T47D (cell line): ENCODE data around the gene ROBO1.
"Not testable (repeated sequence)": the region's sequence is repeated elsewhere in the genome, so short reads cannot be mapped to it uniquely, and the experiment has no call there.

Source experiments
- DNase-seq, 2 experiments: peaks; one replicate each; pipeline versions ENCODE4 v3.0.0 to v3.0.0-alpha.2; 2011 to 2012; ENCODE audit warnings: low read depth in 1 of 2, low spot score in 1 of 2
- JUND ChIP-seq: IDR thresholded peaks from 2 replicates; pipeline ENCODE4 v1.6.1; 2012; ENCODE audit warnings: low read depth
- in situ Hi-C: cut with HindIII; loops from 2 replicates; pipeline ENCODE4 v1.10.0; 2016; ENCODE audit warnings: low sequenced_read_pairs, low pct_unique_long_range_greater_than_20kb

The ROBO1 gene

DNA sequence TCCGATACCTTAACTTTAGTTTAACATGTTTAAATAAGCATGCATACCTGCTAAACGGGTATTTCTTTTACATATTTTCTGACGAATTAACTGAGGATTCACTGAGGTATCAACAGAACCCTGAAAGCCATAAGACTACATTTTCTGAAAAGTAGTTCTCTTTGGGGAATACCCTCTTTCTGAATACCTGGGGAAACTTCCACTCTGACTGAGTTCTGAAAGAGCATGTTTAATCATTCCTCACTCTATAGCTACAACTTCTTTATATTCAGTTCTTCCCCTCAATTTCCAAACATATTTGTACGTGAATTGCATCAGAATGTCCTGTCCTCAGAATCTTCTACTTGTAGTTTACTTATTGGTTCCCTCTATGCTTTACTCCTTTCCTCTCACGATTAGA is 403.0 kb downstream of the ROBO1 start:
- in situ Hi-C loops = no loop called here
- no peak for TF ChIP-seq JUND
- DNase-seq = no peak

DNA sequence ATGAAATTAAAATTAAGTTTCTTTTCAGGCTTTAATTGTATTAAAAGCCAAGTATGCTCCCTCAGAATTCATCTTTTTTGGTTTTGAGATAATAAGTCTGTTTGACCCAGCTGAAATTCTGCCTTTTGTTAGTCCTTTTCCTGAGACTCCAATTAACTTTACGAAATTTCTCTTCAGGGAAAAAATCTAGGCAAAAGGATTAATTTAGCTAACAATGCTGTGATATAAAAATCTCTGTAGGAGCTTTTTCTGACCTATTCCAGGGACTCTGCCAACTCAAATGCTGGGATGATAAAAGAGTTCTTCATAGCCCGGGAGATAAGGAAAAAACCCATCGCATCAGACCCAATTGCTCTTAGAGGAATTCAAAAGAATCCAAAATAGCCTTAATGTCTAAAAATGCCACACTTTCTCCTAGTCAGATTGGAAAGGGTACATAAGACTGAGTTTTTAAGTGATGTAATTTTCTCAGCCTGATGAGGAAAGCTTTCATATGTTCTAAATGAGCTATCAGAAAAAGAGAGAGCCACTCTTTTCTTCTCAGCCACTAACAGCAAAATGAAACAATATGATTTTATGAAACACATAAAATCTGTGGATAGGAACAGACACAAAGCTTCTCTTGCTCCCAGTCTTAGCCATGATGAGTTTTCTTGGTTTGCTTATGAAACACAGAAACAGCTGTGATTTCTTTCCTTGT is 405.1 kb downstream of the ROBO1 start:
- no peak for DNase-seq
- in situ Hi-C loops = no loop called here
- TF ChIP-seq JUND = no peak

DNA sequence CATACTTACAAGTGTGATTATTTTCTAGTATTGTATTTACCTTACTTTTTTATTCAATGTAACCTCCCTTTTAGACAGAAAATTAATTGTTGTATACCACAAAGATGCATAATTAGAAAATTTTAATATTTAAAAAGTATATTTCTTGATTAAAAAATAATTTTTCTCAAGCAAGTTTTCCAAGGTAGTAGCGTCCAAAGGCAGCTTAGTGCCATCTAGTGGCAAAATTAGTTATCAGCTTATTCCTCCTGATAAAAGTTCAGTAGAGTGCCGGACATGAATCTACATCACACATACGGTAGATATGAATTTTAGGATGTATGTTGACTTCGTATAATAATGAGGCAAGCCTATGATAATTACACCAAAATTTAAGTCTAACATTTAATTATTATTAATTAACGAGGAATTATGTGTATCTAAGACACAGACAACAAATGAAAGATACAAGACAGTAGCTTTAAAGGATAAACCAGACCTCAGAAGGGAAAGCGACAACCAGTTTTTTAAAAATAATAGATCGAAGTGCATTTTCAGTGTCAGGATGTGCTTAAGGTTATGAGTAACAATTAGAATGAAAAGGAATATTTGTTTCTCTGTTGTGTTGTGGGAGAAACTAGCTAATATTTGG is 405.9 kb downstream of the ROBO1 start:
- TF ChIP-seq JUND = no peak
- in situ Hi-C loops = no loop called here
- peak in 1 of 2 experiments; percentile 46 for DNase-seq

DNA sequence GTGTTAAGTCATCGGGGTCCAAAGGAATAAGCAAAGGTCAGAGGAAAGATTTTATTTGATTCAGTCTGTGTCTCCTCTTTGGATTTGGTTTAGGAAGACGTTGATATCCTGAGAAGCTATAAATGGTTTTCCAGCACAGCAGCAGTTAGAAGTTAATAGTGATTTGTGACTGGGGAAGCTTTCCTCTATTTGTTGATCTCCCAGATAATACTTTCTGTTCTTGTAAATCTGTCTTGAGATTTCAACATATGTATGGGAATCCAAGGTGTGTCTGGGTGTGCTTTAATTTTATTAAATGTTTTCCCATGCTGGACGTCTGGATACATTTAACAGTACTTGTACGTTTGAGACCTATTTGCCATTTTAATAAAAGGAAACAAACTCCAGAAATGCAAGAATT is 409.5 kb downstream of the ROBO1 start:
- in situ Hi-C loops = no loop called here
- DNase-seq = no peak
- TF ChIP-seq JUND = no peak

DNA sequence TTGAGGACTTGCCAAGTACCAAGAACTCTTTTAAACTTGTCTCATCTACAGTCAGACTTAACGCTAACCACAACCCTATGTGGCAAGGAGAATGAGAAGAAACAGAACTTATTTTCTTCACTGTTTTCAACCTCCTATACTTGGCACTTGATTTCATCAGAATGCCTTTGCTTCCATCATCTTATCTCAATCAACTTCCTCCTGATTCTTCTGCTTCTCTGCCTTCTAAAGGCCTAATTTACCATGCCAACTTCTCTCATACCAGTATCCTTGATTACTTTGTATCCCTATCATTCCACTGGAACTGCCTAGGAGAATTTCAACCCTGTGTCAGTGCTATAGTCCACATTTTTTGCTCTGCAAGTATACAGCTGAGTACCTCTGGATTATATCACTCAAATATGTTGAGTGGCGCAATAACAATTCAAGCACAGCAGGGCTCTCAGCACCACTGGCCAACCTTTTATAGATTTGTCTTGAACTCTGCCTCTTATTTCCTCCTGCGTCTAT is 413.6 kb downstream of the ROBO1 start:
- in situ Hi-C loops = no loop called here
- no peak for DNase-seq

DNA sequence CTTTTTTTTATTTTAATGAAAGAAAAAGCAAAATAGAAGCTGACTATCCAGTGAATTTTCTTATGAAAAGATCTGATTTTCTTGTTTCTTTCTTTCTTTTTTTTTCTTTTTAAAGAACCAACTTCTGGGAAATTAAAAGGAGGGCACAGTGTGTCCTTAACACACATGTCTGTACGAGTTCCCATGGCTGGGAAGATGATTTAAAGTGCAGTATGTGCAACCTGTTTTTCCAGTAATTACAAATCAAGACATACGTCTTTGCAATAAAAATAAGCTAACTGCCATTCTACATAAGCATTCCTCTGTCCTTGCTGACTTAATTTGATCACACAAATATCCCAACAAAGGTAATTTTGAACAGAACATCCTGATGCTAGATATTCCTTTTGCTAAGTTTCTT is 416.1 kb downstream of the ROBO1 start:
- in situ Hi-C loops = no loop called here
- DNase-seq = peak in 1 of 2 experiments; percentile 22
- no peak for TF ChIP-seq JUND

More for the DNA sequence above, 413.6 kb downstream of the ROBO1 start:
- TF ChIP-seq JUND = no peak

DNA sequence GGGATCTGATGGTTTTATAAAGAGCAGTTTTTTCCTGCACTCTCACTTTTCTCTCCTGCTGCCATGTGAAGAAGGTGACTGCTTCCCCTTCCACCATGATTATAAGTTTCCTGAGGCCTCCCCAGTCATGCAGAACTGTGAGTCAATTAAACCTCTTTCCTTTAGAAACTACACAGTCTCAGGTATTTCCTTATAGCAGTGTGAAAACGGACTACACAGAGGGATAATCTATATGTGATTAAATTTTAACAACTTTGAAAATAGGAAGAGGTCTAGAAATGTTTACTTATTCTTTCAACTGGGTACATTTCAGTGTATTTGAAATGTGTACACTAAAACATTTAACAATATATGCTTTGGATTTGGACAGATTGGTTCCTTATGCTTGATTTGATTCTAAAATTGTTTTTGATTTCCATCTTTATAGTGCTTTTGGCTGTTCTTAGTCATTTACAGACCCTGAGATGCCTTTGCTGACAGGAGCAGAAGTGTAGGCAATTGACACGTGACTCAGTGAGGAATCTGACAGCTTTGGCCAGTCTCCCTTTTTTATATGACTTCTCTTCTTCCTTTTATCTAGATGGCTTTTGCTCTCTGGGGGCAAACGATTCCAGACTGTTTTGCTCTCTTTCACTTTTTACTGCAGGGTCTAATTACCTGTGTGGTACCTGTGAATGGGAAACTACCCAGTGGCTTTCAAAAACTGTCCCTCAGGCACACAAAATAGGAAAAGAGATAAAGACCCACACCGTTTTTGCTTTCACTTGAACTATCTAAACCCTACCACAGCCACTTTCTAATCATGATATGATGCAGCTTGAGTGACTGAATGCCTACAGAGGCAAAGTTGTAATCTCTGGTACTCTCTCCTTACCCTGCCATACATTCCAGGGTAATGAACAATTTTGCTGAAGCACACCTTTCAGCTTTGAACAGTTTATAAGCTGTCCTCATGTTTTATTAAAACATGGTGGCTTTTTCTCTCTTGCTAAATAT is 422.6 kb downstream of the ROBO1 start:
- in situ Hi-C loops = no loop called here
- TF ChIP-seq JUND = no peak
- DNase-seq = no peak

DNA sequence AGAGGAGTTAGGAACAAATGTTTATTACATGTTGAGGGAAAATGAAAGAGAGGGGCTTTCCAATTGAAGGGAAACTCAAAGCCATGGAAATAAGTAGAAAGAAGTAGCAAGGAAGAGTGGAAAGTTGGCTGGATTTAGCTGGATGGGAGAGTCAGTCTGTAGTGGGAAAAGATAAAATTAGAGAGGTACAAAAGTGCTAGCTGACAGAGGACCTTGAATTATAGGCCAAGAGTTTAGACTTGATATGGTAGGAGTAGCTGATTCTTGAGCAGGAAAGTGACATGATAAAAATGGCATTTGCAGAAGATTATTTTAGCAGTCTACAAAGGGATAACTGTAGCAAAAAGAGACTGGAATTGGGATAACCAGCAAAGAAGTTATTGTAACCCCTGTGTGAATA is 425.8 kb downstream of the ROBO1 start:
- no peak for TF ChIP-seq JUND
- in situ Hi-C loops = no loop called here
- no peak for DNase-seq

DNA sequence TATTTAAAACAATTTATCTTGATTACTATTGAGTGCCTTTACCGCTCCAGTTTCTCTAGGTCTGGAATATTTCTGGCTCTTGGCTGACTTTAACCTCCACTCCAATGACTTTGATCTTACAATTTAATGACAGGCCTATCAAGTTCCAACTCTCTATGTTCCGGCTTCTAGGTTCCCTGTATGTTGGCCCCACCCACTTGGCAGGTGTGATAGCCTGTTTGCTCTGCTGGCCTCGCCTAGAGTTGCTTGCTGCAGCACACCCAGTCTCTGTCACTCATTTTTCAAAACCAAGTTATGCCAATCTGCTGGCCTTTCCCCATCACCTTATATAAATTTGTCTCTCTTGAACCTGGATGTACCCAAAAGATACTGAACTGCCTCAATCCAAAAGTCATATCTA is 428.0 kb downstream of the ROBO1 start:
- no peak for DNase-seq
- no peak for TF ChIP-seq JUND
- in situ Hi-C loops = no loop called here

DNA sequence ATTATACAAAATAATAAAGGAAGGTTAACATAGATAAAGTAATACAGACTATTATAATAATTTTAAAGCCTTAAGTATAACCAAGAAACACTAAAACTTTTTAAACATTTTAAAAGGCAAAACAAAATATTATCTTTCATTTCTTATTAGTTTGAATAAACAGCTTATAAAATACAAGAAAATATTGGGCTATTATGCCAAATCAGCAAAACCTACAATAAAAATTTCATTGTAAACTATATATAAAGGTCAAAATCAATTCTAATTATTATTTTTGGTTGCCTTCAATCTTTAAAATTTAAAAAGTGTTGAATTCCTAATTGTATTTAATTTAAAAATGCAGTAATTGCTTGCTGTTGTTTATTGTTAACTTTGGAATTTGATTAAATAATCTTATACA is 430.0 kb downstream of the ROBO1 start:
- no peak for TF ChIP-seq JUND
- no peak for DNase-seq
- in situ Hi-C loops = no loop called here

DNA sequence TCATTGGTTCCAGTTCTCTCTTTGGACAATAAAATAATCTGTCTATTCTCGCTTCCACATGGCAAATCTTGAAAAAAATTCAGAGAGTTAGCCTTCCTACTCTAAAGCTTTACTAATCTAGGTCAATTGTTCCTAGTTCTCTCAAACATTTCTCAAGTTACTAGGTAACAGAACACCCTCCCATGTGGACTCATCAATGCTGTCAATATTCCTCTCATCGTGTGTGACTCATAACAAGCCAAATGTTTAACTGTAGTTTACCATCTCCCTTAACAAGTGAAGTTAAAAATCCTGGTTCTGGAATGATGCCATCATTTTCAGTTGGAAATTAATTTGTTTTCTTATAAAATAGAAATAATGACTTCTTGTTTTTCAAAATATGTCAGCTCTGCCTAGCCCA is 438.6 kb downstream of the ROBO1 start:
- DNase-seq = no peak
- in situ Hi-C loops = no loop called here
- no peak for TF ChIP-seq JUND

DNA sequence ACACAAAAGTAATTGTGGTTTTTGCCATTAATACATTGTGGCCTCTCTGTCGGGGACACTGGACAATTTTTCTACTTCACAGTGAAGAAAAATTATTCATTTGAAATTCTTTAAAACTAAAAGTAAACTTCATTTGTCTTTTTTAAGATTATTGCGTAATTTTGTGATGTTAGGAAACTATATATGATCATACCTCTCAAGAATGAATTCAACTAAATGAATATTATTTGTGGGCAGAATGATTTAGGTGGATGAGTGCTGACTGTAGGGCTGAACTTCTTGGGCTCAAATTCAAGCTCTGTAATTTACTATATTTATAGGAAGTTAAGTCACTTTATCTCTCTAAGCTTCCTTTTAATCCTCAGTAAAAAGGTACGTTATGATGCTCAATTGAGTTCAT is 441.2 kb downstream of the ROBO1 start:
- DNase-seq = no peak
- TF ChIP-seq JUND = no peak
- in situ Hi-C loops = no loop called here

DNA sequence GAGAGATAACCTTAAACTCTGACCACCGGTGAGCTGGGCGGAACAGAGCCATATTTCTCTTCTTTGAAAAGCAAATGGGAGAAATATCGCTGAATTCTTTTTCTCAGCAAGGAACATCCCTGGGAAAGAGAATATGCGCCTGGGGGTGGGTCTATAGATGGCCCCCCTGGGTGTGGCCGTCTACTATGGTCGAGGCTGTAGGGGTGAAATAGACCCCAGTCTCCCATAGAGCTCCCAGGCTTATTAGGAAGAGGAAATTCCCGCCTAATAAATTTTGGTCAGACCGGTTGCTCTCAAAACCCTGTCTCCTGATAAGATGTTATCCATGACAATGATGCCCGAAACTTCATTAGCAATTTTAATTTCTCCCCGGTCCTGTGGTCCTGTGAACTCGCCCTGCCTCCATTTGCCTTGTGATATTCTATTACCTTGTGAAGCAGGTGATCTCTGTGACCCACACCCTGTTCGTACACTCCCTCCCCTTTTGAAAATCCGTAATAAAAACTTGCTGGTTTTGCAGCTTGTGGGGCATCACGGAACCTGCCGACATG is 441.9 kb downstream of the ROBO1 start:
- in situ Hi-C loops, DNase-seq: not testable (repeated sequence)
